GM19467 (cell line): ENCODE data around the gene PCDHGC5.

ENCODE experiments used
- ATAC-seq: cut with Tn5 transposase; IDR thresholded peaks from one replicate; pipeline ENCODE4 v1.9.1; 2021; ENCODE audit warnings: mild to moderate bottlenecking, moderate library complexity; ENCODE audit not compliant: unreplicated experiment

PCDHGC5 gene

DNA sequence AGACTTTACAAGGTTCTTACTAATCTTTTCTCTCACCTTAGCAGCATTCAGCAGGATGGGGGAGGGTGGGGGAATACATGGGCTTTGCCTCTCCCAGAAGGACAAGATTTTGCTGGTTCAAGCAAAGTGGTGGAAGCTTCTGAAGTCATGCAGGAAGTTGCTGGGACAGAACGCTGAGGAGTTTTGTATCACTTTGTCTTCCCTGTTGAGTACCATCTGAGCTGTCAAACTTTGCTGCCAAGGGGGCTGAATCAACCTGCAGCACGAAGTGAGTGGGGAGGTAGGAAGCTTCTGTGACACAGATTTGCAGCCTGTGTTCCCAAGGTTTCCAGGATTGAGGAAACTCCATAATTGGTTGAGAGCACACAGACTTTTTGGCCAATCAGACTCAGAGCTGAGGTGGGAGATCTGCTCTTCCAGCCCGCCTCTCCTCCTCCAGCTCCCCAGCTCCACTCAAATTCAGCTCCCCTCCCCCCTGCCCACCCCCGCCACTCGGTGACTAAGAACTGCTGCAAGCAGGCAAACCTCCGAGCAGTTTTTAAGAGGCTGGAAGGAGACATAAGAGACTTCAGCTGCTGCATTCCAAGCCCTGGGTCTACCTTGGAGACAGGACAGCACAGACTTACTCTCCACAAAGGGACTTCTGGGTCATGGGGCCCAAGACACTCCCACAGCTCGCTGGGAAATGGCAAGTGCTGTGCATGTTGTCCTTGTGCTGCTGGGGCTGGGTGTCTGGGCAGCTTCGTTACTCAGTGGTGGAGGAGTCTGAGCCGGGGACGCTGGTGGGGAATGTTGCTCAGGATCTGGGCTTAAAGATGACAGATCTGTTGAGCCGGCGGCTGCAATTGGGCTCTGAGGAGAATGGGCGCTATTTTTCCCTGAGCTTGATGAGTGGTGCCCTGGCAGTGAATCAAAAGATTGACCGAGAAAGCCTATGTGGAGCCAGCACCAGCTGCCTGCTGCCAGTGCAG is at the start of gene PCDHGC5:
Gene PCDHGC5 (plus strand): TSS at position 491 of the 971 bp plus-strand sequence. CDS start 160 bp downstream, at position 651.
- ATAC-seq: no peak

DNA sequence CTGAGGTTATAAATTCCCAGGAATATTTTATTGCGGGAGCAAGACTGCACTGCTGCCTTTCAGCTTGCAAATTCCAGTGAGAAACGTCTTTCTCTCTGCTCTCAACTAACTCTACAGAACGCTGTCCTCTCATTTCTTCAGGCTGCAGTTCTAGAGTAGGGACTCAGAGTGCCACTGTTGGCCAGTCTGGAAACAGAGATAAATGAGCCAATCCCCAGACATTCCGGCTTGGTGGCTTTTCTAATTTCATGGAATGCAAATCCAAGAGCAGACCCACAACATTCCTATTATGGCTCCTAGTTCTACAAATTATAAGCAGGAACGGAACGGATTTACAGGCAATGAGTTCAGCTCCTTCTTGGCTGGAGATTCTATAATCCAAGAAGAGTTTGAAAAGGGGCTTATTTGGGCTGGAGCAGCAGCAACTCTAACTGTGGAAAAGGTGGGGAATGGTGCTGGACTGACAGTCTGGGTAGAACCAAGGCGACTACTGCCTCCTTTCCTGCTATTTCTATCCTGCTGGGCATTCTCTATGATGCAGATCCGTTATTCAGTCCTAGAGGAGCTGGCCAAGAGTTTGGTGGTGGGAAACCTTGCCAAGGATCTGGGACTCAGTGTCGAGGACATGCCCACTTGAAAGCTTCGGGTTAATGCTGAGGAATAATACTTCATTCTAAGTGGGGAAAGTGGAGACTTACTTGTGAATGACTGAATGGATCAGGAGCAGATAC is 49.3 kb upstream of the PCDHGC5 start:
- no peak for ATAC-seq

DNA sequence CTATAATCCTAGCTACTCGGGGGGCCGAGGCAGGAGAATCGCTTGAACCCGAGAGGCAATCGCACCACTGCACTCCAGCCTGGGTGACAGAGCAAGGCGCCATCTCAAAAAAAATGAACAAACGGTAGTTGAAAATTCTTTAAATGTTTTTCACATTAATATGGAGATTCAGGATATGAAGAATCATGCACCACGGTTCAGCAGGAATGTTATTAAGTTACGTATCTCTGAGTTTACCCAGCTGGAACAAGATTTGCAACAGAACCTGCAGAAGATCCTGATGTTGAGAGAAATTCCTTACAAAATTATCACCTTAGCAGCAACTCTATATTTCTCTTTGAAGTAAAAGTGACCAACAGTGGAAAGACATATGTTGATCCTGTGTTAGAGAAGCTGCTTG is 48.5 kb upstream of the PCDHGC5 start:
- no peak for ATAC-seq

DNA sequence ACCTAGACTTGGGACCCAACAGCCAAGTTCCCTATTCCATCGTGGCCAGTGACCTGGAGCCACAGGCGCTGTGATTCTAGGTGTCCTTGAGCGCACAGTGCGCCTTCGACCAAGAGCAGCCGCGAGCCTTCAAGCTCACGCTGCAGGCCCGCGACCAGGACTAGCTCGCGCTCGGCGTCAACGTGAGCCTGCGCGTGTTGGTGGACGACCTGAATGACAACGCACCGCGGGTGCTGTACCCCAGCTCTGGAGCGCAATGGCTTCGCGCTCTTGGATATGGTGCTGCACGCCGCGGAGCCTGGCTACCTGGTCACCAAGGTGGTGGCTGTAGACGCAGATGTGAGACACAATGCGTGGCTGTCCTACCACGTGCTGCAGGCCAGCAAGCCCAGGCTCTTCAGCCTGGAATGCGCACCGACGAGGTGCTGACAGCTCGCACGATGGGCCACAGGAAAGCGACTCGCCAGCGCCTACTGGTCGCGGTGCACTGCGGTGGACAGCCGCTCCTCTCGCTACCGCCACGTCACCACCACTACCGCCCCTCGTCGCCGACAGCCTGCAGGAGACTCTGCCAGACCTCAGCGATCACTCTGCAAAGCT is 47.2 kb upstream of the PCDHGC5 start:
- ATAC-seq: no peak

DNA sequence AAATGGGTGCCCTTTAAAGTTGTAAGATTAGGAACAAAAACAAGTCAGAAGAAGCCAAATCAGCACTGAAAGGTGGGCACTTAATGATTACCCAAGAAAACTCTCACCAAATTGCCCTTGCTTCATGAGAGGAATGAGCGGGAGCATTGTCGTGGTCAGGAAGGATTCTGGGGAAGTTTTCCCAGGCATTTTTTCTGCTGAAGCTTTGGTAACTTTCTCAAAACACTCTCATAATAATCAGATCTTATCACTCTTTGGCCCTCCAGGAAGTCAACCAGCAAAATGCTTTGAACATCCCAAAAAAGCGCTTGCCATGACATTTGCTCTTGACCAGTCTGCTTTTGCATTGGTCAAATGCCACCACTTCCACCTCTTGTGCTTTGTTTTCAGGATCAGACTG is 23.5 kb upstream of the PCDHGC5 start:
- ATAC-seq: no peak

DNA sequence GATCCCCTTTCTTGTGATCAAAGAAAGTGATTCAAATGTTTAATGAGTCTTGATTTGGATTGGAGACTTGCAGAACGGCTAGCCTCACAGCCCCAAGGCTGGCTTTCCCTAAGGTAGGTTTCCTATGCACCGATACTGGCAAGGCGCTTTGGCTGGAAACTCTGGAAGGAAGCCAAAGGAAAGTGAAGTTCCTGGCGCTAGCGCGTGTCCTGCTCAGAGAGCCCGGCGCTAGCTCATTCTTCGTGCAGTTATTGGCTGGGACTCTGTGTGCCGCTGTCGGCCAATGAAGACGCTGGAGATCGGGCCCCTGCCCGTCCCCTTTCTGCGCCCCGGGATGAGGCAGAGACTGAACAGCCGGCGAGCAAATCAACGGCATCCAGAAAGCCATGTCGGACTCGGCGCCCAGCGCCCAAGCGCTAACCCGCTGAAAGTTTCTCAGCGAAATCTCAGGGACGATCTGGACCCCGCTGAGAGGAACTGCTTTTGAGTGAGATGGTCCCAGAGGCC is 13.2 kb upstream of the PCDHGC5 start, which contains the start of gene PCDHGC3:
Gene PCDHGC3 (plus strand): TSS at position 342 of the 507 bp plus-strand sequence. CDS start 151 bp downstream, at position 493.
- ATAC-seq: peak; percentile 97

DNA sequence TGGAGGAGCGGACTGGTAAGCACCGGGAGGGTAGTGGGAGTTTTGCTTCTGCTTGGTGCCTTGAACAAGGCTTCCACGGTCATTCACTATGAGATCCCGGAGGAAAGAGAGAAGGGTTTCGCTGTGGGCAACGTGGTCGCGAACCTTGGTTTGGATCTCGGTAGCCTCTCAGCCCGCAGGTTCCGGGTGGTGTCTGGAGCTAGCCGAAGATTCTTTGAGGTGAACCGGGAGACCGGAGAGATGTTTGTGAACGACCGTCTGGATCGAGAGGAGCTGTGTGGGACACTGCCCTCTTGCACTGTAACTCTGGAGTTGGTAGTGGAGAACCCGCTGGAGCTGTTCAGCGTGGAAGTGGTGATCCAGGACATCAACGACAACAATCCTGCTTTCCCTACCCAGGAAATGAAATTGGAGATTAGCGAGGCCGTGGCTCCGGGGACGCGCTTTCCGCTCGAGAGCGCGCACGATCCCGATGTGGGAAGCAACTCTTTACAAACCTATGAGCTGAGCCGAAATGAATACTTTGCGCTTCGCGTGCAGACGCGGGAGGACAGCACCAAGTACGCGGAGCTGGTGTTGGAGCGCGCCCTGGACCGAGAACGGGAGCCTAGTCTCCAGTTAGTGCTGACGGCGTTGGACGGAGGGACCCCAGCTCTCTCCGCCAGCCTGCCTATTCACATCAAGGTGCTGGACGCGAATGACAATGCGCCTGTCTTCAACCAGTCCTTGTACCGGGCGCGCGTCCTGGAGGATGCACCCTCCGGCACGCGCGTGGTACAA is 12.6 kb upstream of the PCDHGC5 start:
- peak; percentile 16 for ATAC-seq

DNA sequence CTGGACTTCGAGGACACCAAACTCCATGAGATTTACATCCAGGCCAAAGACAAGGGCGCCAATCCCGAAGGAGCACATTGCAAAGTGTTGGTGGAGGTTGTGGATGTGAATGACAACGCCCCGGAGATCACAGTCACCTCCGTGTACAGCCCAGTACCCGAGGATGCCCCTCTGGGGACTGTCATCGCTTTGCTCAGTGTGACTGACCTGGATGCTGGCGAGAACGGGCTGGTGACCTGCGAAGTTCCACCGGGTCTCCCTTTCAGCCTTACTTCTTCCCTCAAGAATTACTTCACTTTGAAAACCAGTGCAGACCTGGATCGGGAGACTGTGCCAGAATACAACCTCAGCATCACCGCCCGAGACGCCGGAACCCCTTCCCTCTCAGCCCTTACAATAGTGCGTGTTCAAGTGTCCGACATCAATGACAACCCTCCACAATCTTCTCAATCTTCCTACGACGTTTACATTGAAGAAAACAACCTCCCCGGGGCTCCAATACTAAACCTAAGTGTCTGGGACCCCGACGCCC is 11.8 kb upstream of the PCDHGC5 start:
- no peak for ATAC-seq

DNA sequence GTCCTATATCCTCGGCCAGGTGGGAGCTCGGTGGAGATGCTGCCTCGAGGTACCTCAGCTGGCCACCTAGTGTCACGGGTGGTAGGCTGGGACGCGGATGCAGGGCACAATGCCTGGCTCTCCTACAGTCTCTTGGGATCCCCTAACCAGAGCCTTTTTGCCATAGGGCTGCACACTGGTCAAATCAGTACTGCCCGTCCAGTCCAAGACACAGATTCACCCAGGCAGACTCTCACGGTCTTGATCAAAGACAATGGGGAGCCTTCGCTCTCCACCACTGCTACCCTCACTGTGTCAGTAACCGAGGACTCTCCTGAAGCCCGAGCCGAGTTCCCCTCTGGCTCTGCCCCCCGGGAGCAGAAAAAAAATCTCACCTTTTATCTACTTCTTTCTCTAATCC is 11.1 kb upstream of the PCDHGC5 start:
- no peak for ATAC-seq

DNA sequence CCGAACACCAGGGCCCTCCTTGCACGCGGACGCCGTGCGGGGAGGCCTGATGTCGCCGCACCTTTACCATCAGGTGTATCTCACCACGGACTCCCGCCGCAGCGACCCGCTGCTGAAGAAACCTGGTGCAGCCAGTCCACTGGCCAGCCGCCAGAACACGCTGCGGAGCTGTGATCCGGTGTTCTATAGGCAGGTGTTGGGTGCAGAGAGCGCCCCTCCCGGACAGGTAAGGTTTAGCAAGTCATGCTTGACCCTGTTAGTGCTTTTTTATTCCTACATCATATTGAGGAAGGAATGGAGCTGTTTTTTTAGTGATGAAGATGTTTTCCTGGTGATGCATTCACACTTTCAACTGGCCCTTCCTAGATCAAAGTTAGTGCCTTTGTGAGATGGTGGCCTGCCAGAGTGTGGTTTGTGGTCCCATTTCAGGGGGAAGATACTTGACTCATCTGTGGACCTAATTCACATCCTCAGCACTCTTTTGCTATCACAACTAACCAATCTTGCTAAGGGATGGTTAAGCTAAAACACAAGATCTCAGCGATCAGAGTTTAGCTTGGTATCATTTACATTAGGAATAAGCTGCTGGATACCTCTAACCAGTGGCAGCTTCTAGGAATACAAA is 10.4 kb upstream of the PCDHGC5 start:
- ATAC-seq: no peak

DNA sequence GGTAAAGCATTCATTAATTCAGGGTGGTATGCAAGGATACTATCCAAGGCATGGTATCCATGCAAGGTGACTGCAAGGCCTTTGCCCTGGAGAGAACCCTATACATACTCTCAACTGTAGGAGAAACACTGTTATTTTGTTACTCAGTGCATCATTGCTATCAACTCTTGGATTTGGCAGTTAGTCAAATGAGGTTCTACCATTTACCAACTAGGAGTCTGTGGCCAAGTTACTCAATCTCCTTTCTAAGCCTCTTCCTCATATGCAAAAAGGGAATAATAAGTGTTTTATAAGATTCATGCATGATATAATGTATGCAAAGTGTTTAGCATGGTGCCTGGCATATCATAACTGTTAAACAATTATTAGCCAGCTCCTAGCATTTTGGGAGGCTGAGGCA is 9.1 kb upstream of the PCDHGC5 start:
- no peak for ATAC-seq

DNA sequence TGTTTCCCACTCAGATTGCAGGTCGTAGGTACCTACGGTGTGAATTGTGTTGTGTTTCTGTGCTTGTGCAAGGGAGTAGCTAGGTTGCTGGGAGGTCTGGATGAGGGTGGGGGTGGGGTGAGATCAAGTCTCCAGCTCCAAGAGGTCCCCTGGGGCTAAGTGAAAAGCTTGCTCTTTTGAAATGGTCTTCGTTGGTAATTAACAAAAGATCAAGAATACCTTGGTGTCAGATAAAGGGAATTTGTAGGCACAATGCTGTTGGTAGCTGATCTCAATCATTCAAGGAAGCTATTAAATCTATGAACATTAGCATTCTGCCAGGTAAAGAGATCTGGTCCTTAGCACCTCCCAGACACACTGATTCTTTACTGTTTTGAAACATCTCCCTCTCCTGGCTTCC is 5.0 kb upstream of the PCDHGC5 start:
- ATAC-seq: no peak

DNA sequence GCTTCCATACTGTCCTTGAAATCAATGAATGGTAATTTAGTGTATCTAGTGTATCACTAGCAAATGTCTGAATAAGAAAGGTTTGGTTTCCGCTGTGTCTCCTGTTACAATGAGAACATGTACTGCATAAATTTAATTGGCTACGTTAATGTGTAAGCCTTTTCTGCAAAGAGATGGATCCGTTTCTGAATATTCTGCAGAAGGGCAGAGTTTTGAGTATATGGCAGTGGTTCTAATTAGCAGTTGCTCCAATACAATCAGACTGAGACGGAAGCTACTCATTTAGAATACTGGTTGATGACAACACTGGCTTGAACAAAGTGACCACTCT is 4.6 kb upstream of the PCDHGC5 start:
- no peak for ATAC-seq

DNA sequence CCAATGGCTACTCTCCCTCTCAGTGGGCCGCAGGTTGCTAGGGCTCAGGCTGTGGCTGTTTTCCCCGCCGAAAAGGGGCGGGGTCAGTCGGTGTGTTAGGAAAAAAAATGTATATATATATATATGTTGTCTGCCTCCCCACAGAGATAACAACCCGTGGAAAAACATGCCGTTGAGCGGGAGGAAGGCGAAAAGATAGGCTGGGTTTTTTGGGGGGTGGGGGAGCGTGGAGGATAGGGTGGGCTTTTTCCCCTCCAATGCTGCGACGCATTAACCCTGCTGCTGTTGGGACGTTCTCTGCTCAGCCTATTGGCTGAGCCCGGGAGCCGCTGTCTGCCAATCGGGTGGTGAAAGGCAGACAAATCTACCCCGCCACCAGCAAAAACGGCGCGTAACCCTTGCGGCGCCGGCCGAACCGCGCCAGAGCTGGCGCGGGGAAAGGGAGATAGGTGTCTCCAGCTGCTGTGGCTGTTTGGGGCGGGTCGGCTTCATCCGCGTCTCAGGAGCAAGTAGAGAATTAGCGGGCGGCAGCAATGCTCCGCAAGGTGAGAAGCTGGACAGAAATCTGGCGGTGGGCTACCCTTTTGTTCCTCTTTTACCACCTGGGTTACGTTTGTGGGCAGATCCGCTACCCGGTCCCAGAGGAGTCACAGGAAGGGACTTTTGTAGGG is 4.1 kb upstream of the PCDHGC5 start, which contains the start of gene PCDHGC4:
Gene PCDHGC4 (plus strand): TSS at position 390 of the 671 bp plus-strand sequence. CDS start 144 bp downstream, at position 534.
- no peak for ATAC-seq

DNA sequence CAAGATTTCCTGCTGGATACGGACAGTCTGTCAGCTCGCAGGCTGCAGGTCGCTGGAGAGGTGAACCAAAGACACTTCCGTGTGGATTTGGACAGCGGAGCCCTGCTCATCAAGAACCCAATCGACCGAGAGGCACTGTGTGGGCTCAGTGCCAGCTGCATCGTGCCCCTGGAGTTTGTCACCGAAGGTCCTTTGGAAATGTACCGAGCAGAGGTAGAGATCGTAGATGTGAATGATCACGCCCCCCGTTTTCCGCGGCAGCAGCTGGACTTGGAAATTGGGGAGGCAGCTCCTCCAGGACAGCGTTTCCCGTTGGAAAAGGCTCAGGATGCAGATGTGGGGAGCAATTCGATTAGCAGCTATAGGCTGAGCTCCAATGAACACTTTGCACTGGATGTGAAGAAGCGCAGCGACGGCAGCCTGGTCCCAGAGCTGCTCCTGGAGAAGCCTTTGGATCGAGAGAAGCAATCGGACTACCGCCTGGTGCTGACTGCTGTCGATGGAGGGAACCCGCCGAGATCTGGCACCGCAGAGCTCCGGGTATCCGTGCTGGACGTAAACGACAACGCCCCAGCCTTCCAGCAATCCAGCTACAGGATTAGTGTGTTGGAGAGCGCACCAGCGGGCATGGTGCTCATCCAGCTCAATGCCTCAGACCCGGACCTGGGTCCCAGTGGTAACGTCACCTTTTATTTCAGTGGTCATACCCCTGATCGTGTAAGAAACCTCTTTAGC is 3.4 kb upstream of the PCDHGC5 start:
- no peak for ATAC-seq

DNA sequence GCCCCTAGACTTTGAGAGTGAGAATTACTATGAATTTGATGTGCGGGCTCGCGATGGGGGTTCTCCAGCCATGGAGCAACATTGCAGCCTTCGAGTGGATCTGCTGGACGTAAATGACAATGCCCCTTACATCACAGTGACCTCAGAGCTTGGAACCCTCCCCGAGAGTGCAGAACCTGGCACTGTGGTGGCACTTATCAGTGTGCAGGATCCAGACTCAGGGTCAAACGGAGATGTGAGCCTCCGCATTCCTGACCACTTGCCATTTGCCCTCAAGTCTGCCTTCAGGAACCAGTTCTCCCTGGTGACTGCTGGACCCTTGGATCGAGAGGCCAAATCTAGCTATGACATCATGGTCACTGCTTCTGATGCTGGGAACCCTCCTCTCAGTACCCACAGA is 2.8 kb upstream of the PCDHGC5 start:
- no peak for ATAC-seq

DNA sequence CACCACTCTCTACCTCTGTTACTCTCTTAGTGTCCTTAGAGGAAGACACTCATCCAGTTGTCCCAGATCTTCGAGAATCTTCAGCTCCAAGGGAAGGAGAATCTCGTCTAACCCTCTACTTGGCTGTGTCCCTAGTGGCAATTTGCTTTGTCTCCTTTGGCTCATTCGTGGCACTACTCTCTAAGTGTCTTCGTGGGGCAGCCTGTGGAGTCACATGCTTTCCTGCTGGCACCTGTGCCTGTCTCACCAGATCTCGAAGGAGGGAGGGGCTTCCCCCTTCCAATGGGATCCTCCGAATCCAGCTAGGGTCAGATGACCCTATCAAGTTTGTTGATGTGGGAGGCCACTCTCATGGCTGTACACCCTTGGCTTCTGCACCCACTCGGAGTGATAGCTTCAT is 1.8 kb upstream of the PCDHGC5 start:
- ATAC-seq: no peak

DNA sequence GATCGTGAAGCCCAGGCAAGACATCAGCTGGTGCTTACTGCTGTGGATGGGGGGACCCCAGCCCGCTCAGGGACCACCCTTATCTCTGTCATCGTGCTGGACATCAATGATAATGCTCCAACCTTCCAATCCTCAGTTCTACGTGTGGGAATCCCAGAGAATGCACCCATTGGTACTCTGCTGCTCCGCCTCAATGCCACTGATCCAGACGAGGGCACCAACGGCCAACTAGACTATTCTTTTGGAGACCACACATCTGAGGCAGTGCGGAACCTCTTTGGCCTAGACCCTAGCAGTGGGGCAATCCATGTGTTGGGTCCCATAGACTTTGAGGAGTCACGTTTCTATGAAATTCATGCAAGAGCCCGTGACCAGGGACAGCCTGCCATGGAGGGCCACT is 960 bp downstream of the PCDHGC5 start:
- no peak for ATAC-seq

DNA sequence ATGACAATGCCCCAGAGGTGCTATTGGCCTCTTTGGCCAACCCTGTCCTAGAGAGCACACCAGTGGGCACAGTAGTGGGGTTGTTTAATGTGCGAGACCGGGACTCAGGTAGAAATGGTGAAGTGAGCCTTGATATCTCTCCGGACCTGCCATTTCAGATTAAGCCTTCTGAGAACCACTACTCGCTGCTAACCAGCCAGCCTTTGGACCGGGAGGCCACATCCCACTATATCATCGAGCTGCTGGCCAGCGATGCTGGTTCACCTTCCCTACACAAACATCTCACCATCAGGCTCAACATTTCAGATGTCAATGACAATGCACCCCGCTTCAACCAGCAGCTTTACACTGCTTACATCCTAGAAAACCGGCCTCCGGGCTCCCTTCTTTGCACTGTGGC is 1.4 kb downstream of the PCDHGC5 start:
- no peak for ATAC-seq
